Measurements from ENCODE around the gene EXOSC1.
"Not testable (repeated sequence)": the region's sequence is repeated elsewhere in the genome, so short reads cannot be mapped to it uniquely, and the experiment has no call there.

EXOSC1 gene

GRCh38 chr10:97445722-97446639 lies at the start of gene EXOSC1, which contains the start of gene ZDHHC16:
TSS of gene EXOSC1 (minus strand) at chr10:97446006. CDS start at chr10:97445985, 21 bp downstream.
TSS of gene ZDHHC16 (plus strand) at chr10:97446175. CDS start at chr10:97451676, 5,501 bp downstream.
- DNase-seq: peak; percentile 89

- no peak for DNase-seq
These were observed 49.2 kb upstream of the EXOSC1 start for GRCh38 chr10:97494863-97495506.

GRCh38 chr10:97494151-97494550 lies 48.3 kb upstream of the EXOSC1 start:
- DNase-seq: no peak

GRCh38 chr10:97490592-97490991 lies 44.8 kb upstream of the EXOSC1 start:
- no peak for DNase-seq

GRCh38 chr10:97485647-97486281 lies 40.0 kb upstream of the EXOSC1 start:
- DNase-seq: no peak

GRCh38 chr10:97483921-97484320 lies 38.1 kb upstream of the EXOSC1 start:
- DNase-seq: no peak

- DNase-seq: no peak
These were observed 37.7 kb upstream of the EXOSC1 start for GRCh38 chr10:97483506-97483905.

- no peak for DNase-seq
These were observed 36.6 kb upstream of the EXOSC1 start for GRCh38 chr10:97482381-97482780.

- no peak for DNase-seq
These were observed 35.3 kb upstream of the EXOSC1 start for GRCh38 chr10:97481071-97481470.

- no peak for DNase-seq
These were observed 34.1 kb upstream of the EXOSC1 start for GRCh38 chr10:97479939-97480338.

GRCh38 chr10:97479410-97479809 lies 33.6 kb upstream of the EXOSC1 start:
- DNase-seq: not testable (repeated sequence)

- DNase-seq: no peak
These were observed 30.3 kb upstream of the EXOSC1 start for GRCh38 chr10:97475936-97476594.

GRCh38 chr10:97474918-97475317 lies 29.1 kb upstream of the EXOSC1 start:
- DNase-seq: no peak

- not testable (repeated sequence) for DNase-seq
These were observed 23.0 kb upstream of the EXOSC1 start for GRCh38 chr10:97468781-97469180.

- no peak for DNase-seq
These were observed 22.4 kb upstream of the EXOSC1 start for GRCh38 chr10:97468162-97468561.

GRCh38 chr10:97466755-97467154 lies 20.9 kb upstream of the EXOSC1 start:
- DNase-seq: no peak

GRCh38 chr10:97465982-97466381 lies 20.2 kb upstream of the EXOSC1 start:
- DNase-seq: no peak

GRCh38 chr10:97464226-97464625 lies 18.4 kb upstream of the EXOSC1 start:
- no peak for DNase-seq

- DNase-seq: no peak
These were observed 17.7 kb upstream of the EXOSC1 start for GRCh38 chr10:97463363-97464132.

GRCh38 chr10:97462309-97462708 lies 16.5 kb upstream of the EXOSC1 start:
- DNase-seq: no peak

- no peak for DNase-seq
These were observed 14.1 kb upstream of the EXOSC1 start for GRCh38 chr10:97459933-97460332.

GRCh38 chr10:97459111-97459510 lies 13.3 kb upstream of the EXOSC1 start:
- DNase-seq: no peak
